ENCODE data around the gene SPTLC2.
A peak's percentile ranks its signal among the peaks of the same experiment; 100 is the strongest.

The SPTLC2 gene

GRCh38 chr14:77505031-77505430 lies 111.4 kb downstream of the SPTLC2 start:
- DNase-seq (ENCODE audit: low spot score): no peak

- DNase-seq (ENCODE audit: low spot score): no peak
These were observed 113.3 kb downstream of the SPTLC2 start for GRCh38 chr14:77503138-77503537.

DNA sequence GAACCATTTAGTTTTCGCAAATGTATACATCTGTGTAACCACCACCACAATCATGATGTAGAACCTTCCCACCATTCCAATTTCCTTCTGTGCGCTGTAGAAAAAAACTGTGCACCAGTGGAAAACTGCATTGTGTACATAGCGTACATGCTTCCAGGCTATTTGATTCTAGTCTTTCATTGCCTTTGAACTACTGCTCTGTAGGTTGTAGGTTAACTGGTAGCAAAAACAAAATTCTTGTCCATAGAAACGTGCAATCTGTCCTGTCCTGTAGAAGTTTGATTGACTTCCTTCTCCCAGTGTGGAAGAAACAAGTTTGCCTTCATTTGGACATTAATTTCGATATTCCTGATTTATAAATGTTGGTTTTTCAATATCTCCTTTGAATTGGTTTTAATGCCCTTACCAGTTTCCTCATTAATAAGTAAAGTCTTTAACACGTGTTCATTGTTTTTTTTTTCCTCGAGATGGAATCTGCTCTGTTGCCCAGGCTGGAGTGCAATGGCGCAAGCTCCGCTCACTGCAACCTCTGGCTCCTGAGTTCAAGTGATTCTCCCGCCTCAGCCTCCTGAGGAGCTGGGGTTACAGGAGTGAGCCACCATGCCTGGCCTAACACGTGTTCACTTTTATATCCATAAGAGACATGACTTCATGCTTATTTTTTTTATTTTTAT lies 114.2 kb downstream of the SPTLC2 start:
- DNase-seq (ENCODE audit: low spot score): no peak

- DNase-seq (ENCODE audit: low spot score): no peak
These were observed 117.4 kb downstream of the SPTLC2 start for GRCh38 chr14:77498984-77499527.

DNA sequence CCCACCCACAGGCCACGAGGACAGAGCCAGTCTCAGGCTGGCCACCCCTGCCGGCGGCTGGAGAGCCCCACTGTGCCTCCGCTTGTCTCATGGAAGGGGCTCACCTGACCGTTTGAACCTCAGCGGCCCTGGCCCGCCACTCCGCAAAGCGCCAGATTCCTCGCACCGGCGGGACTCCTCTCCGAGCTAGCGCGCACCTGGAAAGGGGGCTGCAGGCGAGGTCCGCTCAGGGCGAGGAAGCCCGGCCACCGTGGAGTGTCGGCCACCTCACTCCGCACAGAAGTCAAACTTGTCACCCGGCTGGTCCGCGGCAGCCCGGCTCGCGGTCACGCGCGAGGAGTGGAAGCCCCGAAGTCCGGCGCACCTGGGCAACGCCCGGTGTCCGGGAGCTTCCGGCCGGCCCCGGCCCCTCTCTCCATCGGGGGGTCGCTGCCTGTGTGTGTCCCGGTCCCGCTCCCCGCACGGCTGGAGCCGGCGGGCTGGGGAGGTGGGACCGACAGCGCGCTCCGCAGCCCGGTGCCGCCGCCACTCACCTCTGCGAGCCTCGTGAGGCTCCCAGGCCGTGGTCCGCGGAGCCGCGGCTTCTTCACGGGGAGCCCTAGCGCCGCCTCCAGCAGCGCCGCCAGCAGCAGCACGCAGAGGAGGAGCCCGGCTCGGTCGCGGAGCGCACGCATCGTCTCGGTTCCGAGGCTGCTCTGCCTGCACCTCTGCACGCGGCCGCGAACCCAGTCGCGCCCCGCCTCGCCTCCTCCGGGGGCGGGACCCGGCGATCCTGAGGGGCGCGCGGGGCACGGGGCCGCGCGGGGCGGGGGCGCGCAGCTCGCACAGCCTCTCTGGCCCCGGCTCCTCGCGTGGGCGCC lies 118.1 kb downstream of the SPTLC2 start, which contains the start of gene ISM2:
Gene ISM2 (minus strand): TSS at position 697 of the 860 bp plus-strand sequence. CDS start 23 bp downstream, at position 674.
- peak; percentile 54 for DNase-seq (ENCODE audit: low spot score)

DNA sequence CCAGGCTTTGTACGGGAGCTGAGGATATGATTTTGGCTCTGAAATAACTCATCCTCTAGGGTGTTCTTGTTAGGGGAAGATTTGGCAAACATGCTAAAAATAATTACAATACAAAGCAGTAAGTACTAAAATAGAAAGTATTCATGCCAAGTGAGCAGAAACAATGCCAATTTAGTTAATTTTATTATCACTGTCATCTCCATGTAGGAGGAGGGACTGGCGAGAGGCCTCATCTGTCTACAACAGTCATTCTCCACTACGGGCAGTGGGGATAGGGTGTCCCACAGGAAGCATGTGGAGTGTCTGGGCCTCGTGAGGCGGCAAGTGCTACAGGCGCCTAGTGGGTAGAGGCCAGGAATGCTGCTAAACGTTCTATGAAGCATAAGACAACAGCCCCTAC lies 121.1 kb downstream of the SPTLC2 start:
- DNase-seq (ENCODE audit: low spot score): no peak

DNA sequence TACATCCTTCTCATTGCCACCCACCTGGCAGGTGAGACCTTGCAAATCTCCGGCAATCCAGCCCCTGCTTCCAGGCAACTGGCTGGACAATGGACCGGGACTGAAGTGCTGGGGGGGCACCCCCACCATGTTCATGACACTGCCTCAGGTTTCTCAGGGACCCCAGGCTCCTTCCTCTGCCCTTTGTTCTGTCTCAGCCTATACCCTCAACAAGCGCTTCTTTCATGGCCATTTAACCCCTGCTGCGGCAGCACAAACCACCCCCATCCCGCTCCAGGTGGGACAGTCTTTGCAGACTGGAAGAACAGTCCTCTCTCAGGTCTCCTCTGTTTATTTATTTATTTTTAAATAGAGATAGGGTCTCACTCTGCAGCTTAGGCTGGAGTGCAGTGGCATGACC lies 125.4 kb downstream of the SPTLC2 start:
- no peak for DNase-seq (ENCODE audit: low spot score)

- no peak for DNase-seq (ENCODE audit: low spot score)
These were observed 126.0 kb downstream of the SPTLC2 start for GRCh38 chr14:77490347-77490986.

DNA sequence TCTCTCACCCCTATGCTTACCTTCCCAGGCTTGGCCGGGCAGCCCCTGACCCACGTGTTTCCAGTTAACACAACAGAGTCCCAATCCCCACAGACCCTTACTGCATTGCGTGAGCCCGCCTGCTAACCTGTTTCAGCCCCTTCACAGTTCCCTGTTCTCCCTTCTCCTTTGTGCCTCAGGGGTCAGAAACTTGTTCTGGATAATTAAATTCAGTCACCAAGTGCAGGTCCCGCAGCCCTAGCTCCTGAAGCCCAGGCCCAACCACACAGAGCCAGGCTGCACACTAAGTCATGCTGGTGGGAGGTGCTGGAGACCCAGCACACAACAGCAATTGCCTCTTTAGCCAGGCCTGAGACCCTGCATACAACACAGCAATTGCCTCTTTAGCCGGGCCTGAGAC lies 127.4 kb downstream of the SPTLC2 start:
- DNase-seq (ENCODE audit: low spot score): no peak

DNA sequence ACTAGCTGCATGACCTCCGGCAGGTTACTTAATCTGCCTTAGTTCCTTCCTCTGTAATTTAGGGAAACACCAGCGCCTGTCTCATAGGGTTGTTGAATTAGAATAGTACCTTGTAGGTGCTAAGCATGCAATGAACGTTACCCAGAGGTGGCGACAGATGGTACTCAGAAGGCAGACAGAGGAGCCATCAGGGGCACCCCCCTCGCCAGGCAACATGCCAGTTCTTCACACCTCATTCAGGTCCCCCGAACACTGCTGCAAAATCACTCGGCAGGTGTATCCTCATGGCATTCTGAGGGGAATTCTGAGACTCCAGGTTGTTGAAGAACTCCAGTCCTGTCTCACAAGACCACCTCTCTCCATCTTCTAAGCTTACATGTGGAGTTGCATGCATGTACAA lies 127.9 kb downstream of the SPTLC2 start:
- DNase-seq (ENCODE audit: low spot score): no peak

DNA sequence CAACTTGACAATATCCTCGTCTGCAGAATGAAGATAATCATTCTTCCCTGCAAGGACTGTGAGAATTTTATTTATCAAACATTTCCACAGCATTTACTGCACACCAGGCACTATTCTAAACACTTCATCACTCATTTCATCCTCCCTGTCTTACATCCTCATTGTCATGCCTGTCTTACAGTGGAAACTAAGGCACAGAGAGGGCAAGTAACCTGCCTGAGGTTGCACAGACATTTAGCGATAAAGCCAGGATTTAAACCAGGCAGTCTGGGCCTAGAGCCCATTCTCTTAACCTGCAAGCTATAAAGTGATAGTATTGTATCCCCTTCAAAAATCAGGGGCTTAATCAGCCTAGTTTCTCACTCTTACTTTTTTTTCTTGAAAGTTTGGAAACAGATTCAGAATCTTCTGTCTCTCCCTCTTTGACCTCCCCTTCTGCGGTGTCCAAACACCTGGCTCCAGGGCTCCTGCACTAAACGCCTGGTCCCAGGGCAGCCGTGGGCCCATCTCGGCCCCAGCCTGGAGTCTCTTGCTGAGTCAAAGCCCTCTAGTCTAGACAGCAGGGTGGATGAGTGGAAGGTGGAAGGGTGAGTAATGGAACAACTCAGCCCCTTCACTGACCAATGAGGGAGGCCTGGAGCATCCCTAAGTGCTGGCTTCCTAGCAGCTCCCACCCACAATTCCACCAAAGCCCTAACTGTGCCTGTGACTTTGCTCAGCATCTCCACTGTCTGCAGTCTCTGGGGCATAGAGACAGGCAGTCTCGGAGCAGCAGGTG lies 130.3 kb downstream of the SPTLC2 start:
- no peak for DNase-seq (ENCODE audit: low spot score)

- DNase-seq (ENCODE audit: low spot score): no peak
These were observed 131.2 kb downstream of the SPTLC2 start for GRCh38 chr14:77485256-77485655.

- DNase-seq (ENCODE audit: low spot score): no peak
These were observed 134.0 kb downstream of the SPTLC2 start for GRCh38 chr14:77482422-77482821.

GRCh38 chr14:77478796-77479195 lies 137.6 kb downstream of the SPTLC2 start:
- no peak for DNase-seq (ENCODE audit: low spot score)

- DNase-seq (ENCODE audit: low spot score): no peak
These were observed 138.4 kb downstream of the SPTLC2 start for GRCh38 chr14:77478029-77478428.

DNA sequence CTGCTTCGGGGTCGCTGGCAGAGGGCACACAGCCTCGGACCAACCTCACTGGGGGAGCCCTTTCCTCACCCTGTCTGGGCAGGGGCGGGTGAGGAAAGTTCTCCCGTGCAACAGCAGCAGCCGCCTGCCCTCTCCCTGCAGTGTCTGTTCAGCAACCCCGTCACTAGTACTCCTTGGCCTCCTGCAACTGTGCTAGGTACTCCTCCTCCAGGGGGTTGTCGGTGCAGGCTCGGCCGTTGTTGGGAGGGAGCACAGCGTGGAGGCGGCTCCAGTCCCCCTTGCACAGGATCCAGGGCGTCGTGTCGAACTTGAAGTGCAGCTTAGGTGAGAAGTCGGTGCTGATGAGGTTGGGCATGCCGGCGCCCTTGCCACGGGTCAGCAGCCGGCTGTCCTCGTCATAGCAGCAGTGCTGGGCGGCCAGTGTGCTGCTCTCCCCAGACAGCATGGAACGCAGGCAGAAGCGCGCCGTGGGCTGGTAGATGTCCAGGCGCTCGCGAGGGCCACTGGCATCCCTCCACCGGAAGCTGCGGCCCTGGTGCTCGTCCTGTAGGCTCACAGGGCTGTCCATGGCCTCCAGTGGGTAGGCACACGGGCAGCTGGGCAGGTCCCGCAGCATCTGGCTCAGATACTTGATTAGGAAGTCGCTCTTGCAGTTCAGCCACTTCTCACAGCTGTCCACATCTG lies 140.9 kb downstream of the SPTLC2 start:
- no peak for DNase-seq (ENCODE audit: low spot score)

- DNase-seq (ENCODE audit: low spot score): no peak
These were observed 141.8 kb downstream of the SPTLC2 start for GRCh38 chr14:77474479-77475177.

- DNase-seq (ENCODE audit: low spot score): no peak
These were observed 142.5 kb downstream of the SPTLC2 start for GRCh38 chr14:77473921-77474320.

GRCh38 chr14:77470224-77470870 lies 146.1 kb downstream of the SPTLC2 start:
- DNase-seq (ENCODE audit: low spot score): peak; percentile 58

GRCh38 chr14:77469539-77469938 lies 146.9 kb downstream of the SPTLC2 start:
- DNase-seq (ENCODE audit: low spot score): no peak

All from LoVo (cell line).